HepG2 (cell line): ENCODE results near the gene CHID1. TPM values are rescaled to one million over a fixed set of nuclear protein-coding genes. Genes with fewer than 3 reads are reported as not detected.

ENCODE experiments used
- AGO2 ChIP-seq: fragments of 200-400 bp; formaldehyde crosslinking; optimal IDR thresholded peaks from 2 replicates; pipeline ENCODE3; 2017; ENCODE audit warnings: mild to moderate bottlenecking, low read depth, low read length, moderate library complexity
- ARID2 ChIP-seq: sonication (generic); formaldehyde crosslinking; IDR thresholded peaks from 2 replicates; pipeline ENCODE4 v1.8.1; 2022; ENCODE audit warnings: mild to moderate bottlenecking, missing genetic modification reagents, borderline replicate concordance
- CHD4 ChIP-seq: fragments of 200-600 bp; sonication (generic); IDR thresholded peaks from 2 replicates; pipeline ENCODE4 v1.7.0; 2017; ENCODE audit warnings: mild to moderate bottlenecking, low read length, borderline replicate concordance
- HDAC1 ChIP-seq: sonication (generic); formaldehyde crosslinking; IDR thresholded peaks from 2 replicates; pipeline ENCODE4 v1.5.1; 2020; ENCODE audit warnings: mild to moderate bottlenecking, missing genetic modification reagents
- NPAS2 ChIP-seq: sonication (generic); formaldehyde crosslinking; IDR thresholded peaks from 2 replicates; pipeline ENCODE4 v1.8.0; 2022; ENCODE audit warnings: mild to moderate bottlenecking, missing genetic modification reagents, borderline replicate concordance
- SP1 ChIP-seq, 2 experiments: fragments of 450-650 bp in 1 of 2; sonication (generic) in 1 of 2; formaldehyde crosslinking in 1 of 2; IDR thresholded peaks; 2 replicates each; pipeline versions ENCODE4 v1.4.0 to v1.6.1; 2016 to 2020; ENCODE audit warnings: missing genetic modification reagents in 1 of 2
- ZNF224 ChIP-seq: sonication (generic); formaldehyde crosslinking; IDR thresholded peaks from 2 replicates; pipeline ENCODE4 v1.5.0; 2020; ENCODE audit warnings: mild to moderate bottlenecking, missing genetic modification reagents
- ZNF788 ChIP-seq: sonication (generic); formaldehyde crosslinking; IDR thresholded peaks from 2 replicates; pipeline ENCODE4 v1.5.0; 2020; ENCODE audit warnings: mild to moderate bottlenecking, missing genetic modification reagents, borderline replicate concordance
- ZNF839 ChIP-seq: sonication (generic); formaldehyde crosslinking; IDR thresholded peaks from 2 replicates; pipeline ENCODE4 v1.4.0; 2020; ENCODE audit warnings: missing genetic modification reagents, mild to moderate bottlenecking, borderline replicate concordance
- polyA plus RNA-seq, 8 experiments: library from polyadenylated mRNA; depleted of rRNA in 3 of 8; stranded (reverse) in 7 of 8; unstranded in 1 of 8; fragments of >200 nt; fragmentation: Illumina TruSeq in 4 of 8; extraction: Trizol in 4 of 8; gene quantifications; 2 replicates each; pipeline versions ENCODE4 v1.2.1 to v1.2.3, GENCODE V29; 2011 to 2016; ENCODE audit warnings: low read depth in 4 of 8, missing spikeins in 1 of 8, mixed read lengths in 1 of 8; ENCODE audit not compliant: insufficient read depth in 1 of 8
- total RNA-seq, 5 experiments: library from RNA; depleted of rRNA; stranded (reverse); fragments of >200 nt; fragmentation: Illumina TruSeq; extraction: Trizol; gene quantifications; 2 replicates each; pipeline ENCODE4 v1.2.3, GENCODE V29; 2016; ENCODE audit warnings: low read depth in 1 of 5
- TF ChIP-seq, protein P1 (sequence below): sonication (generic); formaldehyde crosslinking; IDR thresholded peaks from 2 replicates; pipeline ENCODE4 v1.9.0; 2022; ENCODE audit warnings: missing genetic modification reagents, mild to moderate bottlenecking, borderline replicate concordance
- TF ChIP-seq, protein P2 (sequence below): sonication (generic); formaldehyde crosslinking; conservative IDR thresholded peaks from 2 replicates; pipeline ENCODE4 v1.8.0; 2022; ENCODE audit warnings: missing genetic modification reagents
- TF ChIP-seq, protein P3 (sequence below): IDR thresholded peaks from 2 replicates; pipeline ENCODE4 v1.6.1; 2016; ENCODE audit warnings: missing compliant biosample characterization, missing genetic modification reagents, borderline replicate concordance

CHID1 gene
- total and polyA plus RNA-seq, 2 of the 13 experiments (the other 11 are each of a cell fraction or from before 2014, with no cell fraction given) = 65.1 to 93.6 TPM

DNA sequence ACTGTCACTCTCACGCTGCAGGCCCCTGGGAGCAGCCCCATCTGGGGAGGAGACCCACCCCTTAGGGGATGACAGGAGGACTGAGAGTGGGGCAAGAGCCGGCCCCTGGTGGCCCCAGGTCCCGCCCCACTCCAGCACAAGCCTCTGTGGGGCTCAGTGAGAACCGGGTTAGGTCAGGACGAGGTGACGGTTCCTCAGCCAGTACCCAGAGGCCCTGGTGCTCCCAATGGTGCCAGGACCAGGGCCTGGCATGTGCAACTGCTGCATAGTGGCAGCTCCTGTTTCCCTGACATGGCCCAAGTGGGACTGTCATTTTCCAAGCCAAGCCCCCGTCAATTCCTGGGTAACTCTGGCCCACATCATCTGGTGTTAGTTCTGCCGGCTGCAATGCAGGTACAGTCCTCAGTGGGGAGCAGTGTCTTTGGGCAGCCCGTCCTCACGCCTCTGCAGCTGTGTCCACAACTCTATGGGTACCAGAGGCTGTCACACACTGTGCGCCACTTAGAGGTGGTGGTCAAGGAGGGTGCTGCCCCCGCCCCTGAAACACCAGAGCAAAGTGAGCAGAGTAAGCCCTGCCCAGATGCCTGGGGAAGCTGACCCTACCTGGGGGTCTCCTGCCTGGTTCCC is 15.9 kb downstream of the CHID1 start (continued):
- TF ChIP-seq, protein P1, sequence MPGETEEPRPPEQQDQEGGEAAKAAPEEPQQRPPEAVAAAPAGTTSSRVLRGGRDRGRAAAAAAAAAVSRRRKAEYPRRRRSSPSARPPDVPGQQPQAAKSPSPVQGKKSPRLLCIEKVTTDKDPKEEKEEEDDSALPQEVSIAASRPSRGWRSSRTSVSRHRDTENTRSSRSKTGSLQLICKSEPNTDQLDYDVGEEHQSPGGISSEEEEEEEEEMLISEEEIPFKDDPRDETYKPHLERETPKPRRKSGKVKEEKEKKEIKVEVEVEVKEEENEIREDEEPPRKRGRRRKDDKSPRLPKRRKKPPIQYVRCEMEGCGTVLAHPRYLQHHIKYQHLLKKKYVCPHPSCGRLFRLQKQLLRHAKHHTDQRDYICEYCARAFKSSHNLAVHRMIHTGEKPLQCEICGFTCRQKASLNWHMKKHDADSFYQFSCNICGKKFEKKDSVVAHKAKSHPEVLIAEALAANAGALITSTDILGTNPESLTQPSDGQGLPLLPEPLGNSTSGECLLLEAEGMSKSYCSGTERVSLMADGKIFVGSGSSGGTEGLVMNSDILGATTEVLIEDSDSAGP (CRISPR knock-in tag) = 0 out of 2 replicates have a peak, but pooled peaks have one; percentile 20
- TF ChIP-seq SP1 (IDR thresholded peaks at IDR 0.05) (no peak), SP1 (CRISPR knock-in tag; IDR thresholded peaks at IDR 0.05) (no peak), ZNF788 (CRISPR knock-in tag) (no peak), AGO2 (no peak), CHD4 (no peak), ARID2 (CRISPR knock-in tag) (no peak), ZNF839 (CRISPR knock-in tag) (no peak), NPAS2 (CRISPR knock-in tag) (no peak), ZNF224 (CRISPR knock-in tag) (no peak), HDAC1 (CRISPR knock-in tag) (no peak)
- TF ChIP-seq, protein P2, sequence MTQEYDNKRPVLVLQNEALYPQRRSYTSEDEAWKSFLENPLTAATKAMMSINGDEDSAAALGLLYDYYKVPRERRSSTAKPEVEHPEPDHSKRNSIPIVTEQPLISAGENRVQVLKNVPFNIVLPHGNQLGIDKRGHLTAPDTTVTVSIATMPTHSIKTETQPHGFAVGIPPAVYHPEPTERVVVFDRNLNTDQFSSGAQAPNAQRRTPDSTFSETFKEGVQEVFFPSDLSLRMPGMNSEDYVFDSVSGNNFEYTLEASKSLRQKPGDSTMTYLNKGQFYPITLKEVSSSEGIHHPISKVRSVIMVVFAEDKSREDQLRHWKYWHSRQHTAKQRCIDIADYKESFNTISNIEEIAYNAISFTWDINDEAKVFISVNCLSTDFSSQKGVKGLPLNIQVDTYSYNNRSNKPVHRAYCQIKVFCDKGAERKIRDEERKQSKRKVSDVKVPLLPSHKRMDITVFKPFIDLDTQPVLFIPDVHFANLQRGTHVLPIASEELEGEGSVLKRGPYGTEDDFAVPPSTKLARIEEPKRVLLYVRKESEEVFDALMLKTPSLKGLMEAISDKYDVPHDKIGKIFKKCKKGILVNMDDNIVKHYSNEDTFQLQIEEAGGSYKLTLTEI (CRISPR knock-in tag) = no peak
- TF ChIP-seq, protein P3, sequence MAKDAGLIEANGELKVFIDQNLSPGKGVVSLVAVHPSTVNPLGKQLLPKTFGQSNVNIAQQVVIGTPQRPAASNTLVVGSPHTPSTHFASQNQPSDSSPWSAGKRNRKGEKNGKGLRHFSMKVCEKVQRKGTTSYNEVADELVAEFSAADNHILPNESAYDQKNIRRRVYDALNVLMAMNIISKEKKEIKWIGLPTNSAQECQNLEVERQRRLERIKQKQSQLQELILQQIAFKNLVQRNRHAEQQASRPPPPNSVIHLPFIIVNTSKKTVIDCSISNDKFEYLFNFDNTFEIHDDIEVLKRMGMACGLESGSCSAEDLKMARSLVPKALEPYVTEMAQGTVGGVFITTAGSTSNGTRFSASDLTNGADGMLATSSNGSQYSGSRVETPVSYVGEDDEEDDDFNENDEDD (CRISPR knock-in tag) = no peak
